HepG2 (cell line): ENCODE measurements around the gene NPW. TPM values are rescaled to one million over a fixed set of nuclear protein-coding genes. Genes with fewer than 3 reads are reported as not detected.

ENCODE experiments used
- DNMT1 ChIP-seq: sonication (generic); formaldehyde crosslinking; IDR thresholded peaks from 2 replicates; pipeline ENCODE4 v1.5.1; 2020; ENCODE audit warnings: mild to moderate bottlenecking, missing genetic modification reagents
- ELF4 ChIP-seq: sonication (generic); formaldehyde crosslinking; IDR thresholded peaks from 2 replicates; pipeline ENCODE4 v1.5.0; 2020; ENCODE audit warnings: missing genetic modification reagents, mild to moderate bottlenecking, moderate library complexity, borderline replicate concordance
- ERF ChIP-seq: IDR thresholded peaks from 2 replicates; pipeline ENCODE4 v1.6.1; 2018; ENCODE audit warnings: missing biosample characterization, missing genetic modification reagents
- GLMP ChIP-seq: sonication (generic); formaldehyde crosslinking; IDR thresholded peaks from 2 replicates; pipeline ENCODE4 v1.9.0; 2021; ENCODE audit warnings: missing genetic modification reagents, mild to moderate bottlenecking, borderline replicate concordance
- KLF12 ChIP-seq: sonication (generic); formaldehyde crosslinking; IDR thresholded peaks from 2 replicates; pipeline ENCODE4 v1.4.0; 2020; ENCODE audit warnings: missing genetic modification reagents, borderline replicate concordance
- KLF16 ChIP-seq, 2 experiments: sonication (generic) in 1 of 2; formaldehyde crosslinking in 1 of 2; IDR thresholded peaks; 2 replicates each; pipeline versions ENCODE4 v1.6.1 to v1.8.0; 2016 to 2023; ENCODE audit warnings: missing genetic modification reagents in 2 of 2, missing compliant biosample characterization in 1 of 2
- MYC ChIP-seq: sonication (generic); formaldehyde crosslinking; IDR thresholded peaks from 2 replicates; pipeline ENCODE4 v1.9.0; 2021; ENCODE audit warnings: missing genetic modification reagents, borderline replicate concordance
- NFE2 ChIP-seq: sonication (generic); formaldehyde crosslinking; IDR thresholded peaks from 2 replicates; pipeline ENCODE4 v1.4.0; 2020; ENCODE audit warnings: missing genetic modification reagents
- PPARG ChIP-seq: conservative IDR thresholded peaks from 2 replicates; pipeline ENCODE4 v1.6.1; 2016; ENCODE audit warnings: missing biosample characterization, missing genetic modification reagents
- ZBTB14 ChIP-seq: sonication (generic); formaldehyde crosslinking; IDR thresholded peaks from 2 replicates; pipeline ENCODE4 v1.4.0; 2020; ENCODE audit warnings: missing genetic modification reagents
- ZNF124 ChIP-seq: sonication (generic); formaldehyde crosslinking; IDR thresholded peaks from 2 replicates; pipeline ENCODE4 v1.4.0; 2020; ENCODE audit warnings: missing genetic modification reagents
- ZNF143 ChIP-seq: sonication (generic); formaldehyde crosslinking; IDR thresholded peaks from 2 replicates; pipeline ENCODE4 v1.4.0; 2020; ENCODE audit warnings: missing genetic modification reagents
- ZNF589 ChIP-seq: sonication (generic); formaldehyde crosslinking; conservative IDR thresholded peaks from 2 replicates; pipeline ENCODE4 v1.8.0; 2022; ENCODE audit warnings: mild to moderate bottlenecking, moderate library complexity, missing genetic modification reagents
- ZNF615 ChIP-seq: sonication (generic); formaldehyde crosslinking; IDR thresholded peaks from 2 replicates; pipeline ENCODE4 v1.5.0; 2020; ENCODE audit warnings: mild to moderate bottlenecking, missing genetic modification reagents, borderline replicate concordance
- polyA plus RNA-seq, 8 experiments: library from polyadenylated mRNA; depleted of rRNA in 3 of 8; stranded (reverse) in 7 of 8; unstranded in 1 of 8; fragments of >200 nt; fragmentation: Illumina TruSeq in 4 of 8; extraction: Trizol in 4 of 8; gene quantifications; 2 replicates each; pipeline versions ENCODE4 v1.2.1 to v1.2.3, GENCODE V29; 2011 to 2016; ENCODE audit warnings: low read depth in 4 of 8, missing spikeins in 1 of 8, mixed read lengths in 1 of 8; ENCODE audit not compliant: insufficient read depth in 1 of 8
- total RNA-seq, 5 experiments: library from RNA; depleted of rRNA; stranded (reverse); fragments of >200 nt; fragmentation: Illumina TruSeq; extraction: Trizol; gene quantifications; 2 replicates each; pipeline ENCODE4 v1.2.3, GENCODE V29; 2016; ENCODE audit warnings: low read depth in 1 of 5
- TF ChIP-seq, protein P1 (sequence below): sonication (generic); formaldehyde crosslinking; IDR thresholded peaks from 2 replicates; pipeline ENCODE4 v1.4.0; 2020; ENCODE audit warnings: missing genetic modification reagents
- TF ChIP-seq, protein P2 (sequence below): IDR thresholded peaks from 2 replicates; pipeline ENCODE4 v1.6.1; 2016; ENCODE audit warnings: mild to moderate bottlenecking
- TF ChIP-seq, protein P3 (sequence below): sonication (generic); formaldehyde crosslinking; conservative IDR thresholded peaks from 2 replicates; pipeline ENCODE4 v1.4.0; 2020; ENCODE audit warnings: mild to moderate bottlenecking, missing genetic modification reagents, moderate library complexity

The NPW gene
- total and polyA plus RNA-seq, 2 of the 13 experiments (the other 11 are each of a cell fraction or from before 2014, with no cell fraction given), result 0.24 to 0.97 TPM

GRCh38 chr16:2047330-2048115, 27.9 kb downstream of the NPW start, which contains the start of the genes NTHL1 and TSC2 (continued):
- TF ChIP-seq, protein P1, sequence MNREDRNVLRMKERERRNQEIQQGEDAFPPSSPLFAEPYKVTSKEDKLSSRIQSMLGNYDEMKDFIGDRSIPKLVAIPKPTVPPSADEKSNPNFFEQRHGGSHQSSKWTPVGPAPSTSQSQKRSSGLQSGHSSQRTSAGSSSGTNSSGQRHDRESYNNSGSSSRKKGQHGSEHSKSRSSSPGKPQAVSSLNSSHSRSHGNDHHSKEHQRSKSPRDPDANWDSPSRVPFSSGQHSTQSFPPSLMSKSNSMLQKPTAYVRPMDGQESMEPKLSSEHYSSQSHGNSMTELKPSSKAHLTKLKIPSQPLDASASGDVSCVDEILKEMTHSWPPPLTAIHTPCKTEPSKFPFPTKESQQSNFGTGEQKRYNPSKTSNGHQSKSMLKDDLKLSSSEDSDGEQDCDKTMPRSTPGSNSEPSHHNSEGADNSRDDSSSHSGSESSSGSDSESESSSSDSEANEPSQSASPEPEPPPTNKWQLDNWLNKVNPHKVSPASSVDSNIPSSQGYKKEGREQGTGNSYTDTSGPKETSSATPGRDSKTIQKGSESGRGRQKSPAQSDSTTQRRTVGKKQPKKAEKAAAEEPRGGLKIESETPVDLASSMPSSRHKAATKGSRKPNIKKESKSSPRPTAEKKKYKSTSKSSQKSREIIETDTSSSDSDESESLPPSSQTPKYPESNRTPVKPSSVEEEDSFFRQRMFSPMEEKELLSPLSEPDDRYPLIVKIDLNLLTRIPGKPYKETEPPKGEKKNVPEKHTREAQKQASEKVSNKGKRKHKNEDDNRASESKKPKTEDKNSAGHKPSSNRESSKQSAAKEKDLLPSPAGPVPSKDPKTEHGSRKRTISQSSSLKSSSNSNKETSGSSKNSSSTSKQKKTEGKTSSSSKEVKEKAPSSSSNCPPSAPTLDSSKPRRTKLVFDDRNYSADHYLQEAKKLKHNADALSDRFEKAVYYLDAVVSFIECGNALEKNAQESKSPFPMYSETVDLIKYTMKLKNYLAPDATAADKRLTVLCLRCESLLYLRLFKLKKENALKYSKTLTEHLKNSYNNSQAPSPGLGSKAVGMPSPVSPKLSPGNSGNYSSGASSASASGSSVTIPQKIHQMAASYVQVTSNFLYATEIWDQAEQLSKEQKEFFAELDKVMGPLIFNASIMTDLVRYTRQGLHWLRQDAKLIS, result no peak
- TF ChIP-seq ZBTB14 (CRISPR knock-in tag), result no peak
- TF ChIP-seq, protein P2, sequence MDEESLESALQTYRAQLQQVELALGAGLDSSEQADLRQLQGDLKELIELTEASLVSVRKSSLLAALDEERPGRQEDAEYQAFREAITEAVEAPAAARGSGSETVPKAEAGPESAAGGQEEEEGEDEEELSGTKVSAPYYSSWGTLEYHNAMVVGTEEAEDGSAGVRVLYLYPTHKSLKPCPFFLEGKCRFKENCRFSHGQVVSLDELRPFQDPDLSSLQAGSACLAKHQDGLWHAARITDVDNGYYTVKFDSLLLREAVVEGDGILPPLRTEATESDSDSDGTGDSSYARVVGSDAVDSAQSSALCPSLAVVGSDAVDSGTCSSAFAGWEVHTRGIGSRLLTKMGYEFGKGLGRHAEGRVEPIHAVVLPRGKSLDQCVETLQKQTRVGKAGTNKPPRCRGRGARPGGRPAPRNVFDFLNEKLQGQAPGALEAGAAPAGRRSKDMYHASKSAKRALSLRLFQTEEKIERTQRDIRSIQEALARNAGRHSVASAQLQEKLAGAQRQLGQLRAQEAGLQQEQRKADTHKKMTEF (CRISPR knock-in tag), result peak; percentile 83
- TF ChIP-seq, protein P3, sequence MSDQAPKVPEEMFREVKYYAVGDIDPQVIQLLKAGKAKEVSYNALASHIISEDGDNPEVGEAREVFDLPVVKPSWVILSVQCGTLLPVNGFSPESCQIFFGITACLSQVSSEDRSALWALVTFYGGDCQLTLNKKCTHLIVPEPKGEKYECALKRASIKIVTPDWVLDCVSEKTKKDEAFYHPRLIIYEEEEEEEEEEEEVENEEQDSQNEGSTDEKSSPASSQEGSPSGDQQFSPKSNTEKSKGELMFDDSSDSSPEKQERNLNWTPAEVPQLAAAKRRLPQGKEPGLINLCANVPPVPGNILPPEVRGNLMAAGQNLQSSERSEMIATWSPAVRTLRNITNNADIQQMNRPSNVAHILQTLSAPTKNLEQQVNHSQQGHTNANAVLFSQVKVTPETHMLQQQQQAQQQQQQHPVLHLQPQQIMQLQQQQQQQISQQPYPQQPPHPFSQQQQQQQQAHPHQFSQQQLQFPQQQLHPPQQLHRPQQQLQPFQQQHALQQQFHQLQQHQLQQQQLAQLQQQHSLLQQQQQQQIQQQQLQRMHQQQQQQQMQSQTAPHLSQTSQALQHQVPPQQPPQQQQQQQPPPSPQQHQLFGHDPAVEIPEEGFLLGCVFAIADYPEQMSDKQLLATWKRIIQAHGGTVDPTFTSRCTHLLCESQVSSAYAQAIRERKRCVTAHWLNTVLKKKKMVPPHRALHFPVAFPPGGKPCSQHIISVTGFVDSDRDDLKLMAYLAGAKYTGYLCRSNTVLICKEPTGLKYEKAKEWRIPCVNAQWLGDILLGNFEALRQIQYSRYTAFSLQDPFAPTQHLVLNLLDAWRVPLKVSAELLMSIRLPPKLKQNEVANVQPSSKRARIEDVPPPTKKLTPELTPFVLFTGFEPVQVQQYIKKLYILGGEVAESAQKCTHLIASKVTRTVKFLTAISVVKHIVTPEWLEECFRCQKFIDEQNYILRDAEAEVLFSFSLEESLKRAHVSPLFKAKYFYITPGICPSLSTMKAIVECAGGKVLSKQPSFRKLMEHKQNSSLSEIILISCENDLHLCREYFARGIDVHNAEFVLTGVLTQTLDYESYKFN, result peak; percentile 64
- TF ChIP-seq ZNF615 (CRISPR knock-in tag), result no peak
- TF ChIP-seq ZNF589, result peak; percentile 44; the same call in 1 of the 2 replicates
- TF ChIP-seq GLMP (CRISPR knock-in tag), result no peak
- TF ChIP-seq DNMT1 (CRISPR knock-in tag), result no peak
- peak; percentile 97 for TF ChIP-seq ZNF143 (CRISPR knock-in tag)
- TF ChIP-seq ERF (CRISPR knock-in tag), result peak; percentile 83
- TF ChIP-seq PPARG (CRISPR knock-in tag), result peak; percentile 47; the same call in 1 of the 2 replicates
- no peak; the same call in none of the 2 replicates for TF ChIP-seq KLF12 (CRISPR knock-in tag)
- peak in 1 of 2 experiments; percentile 27; a peak in 1 of 4 replicates for TF ChIP-seq KLF16 (CRISPR knock-in tag; IDR thresholded peaks at IDR 0.05)
- TF ChIP-seq NFE2, result no peak
- TF ChIP-seq MYC, result peak; percentile 82; the same call in 1 of the 2 replicates
- TF ChIP-seq ELF4 (CRISPR knock-in tag), result no peak; the same call in 1 of the 2 replicates
- TF ChIP-seq ZNF124 (CRISPR knock-in tag), result 0 out of 2 replicates have a peak, but pooled peaks have one; percentile 70
